ENCODE data around the gene NOD1. TPM values are rescaled to one million over a fixed set of nuclear protein-coding genes. Genes with fewer than 3 reads are reported as not detected.
"Not testable (repeated sequence)": the region's sequence is repeated elsewhere in the genome, so short reads cannot be mapped to it uniquely, and the experiment has no call there.

Gene NOD1
- total RNA-seq, 2 donors from 2014 or later: 3.6 to 4.6 TPM

DNA sequence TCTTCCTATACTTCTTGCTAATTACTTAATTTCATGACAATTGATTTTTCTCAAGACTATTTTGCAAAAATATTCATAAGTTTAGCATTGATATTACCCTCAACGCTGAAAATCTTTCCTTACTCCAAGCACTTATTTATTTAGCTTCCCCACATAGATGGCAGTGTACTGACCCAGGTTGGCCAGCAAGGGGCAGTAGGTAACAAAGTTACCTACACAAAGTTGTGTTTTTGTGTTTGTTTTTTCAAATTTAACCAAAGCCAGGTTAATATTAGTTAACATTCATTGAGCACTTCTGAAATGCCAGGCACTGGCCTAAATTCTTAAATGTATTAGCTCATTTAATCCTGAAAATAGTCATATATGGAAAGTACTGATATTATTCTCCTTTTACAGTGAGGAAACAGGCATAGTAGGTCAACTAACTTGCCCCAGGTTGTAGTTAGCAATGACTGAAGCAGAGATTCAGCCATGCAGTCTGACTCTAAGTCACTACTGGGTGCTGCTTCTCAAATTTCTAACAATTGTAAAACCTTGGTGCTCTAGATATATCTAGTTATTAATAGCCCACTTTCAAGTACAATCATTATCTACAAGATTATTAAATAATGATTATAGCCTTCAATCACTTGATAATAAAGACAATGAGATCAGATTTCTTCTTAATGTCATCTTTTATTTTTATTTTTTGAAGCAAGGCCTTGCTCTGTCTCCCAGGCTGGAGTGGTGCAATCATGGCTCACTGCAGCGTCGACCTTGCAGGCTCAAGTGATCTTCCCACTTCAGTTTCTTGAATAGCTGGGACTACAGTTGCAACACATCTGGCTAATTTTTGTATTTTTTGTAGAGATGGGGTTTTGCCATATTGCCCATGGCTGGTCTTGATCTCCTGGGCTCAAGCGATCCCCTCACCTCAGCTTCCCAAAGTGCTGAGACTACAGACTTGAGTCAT, 31.8 kb upstream of the NOD1 start:
- Histone ChIP-seq H3K4me3 (no peak overlapping the region), H3K36me3 (replicated peaks in 1 of 2; ENCODE audit: insufficient read depth in 1 of 2, low read depth in 2 of 2) (no peaks in the 10 kb centered on the region), H3K9me3 (no peaks in the 10 kb centered on the region), H3K27ac (peak overlapping the region in 2 of 4 donors; percentile 15 to 16), H3K27me3 (no peaks in the 10 kb centered on the region), H3K4me1 (peaks cover 18% of the 10 kb centered on the region)
- WGBS, 2 donors: 60 to 70% methylated on average over 4 of the region's 4 CpGs
- ATAC-seq (peak; percentile 81), DNase-seq (peak; percentile 26 to 52 (median 32))
- intact Hi-C loops (cut with DNase I): no loop called here
- TF ChIP-seq, protein P1, sequence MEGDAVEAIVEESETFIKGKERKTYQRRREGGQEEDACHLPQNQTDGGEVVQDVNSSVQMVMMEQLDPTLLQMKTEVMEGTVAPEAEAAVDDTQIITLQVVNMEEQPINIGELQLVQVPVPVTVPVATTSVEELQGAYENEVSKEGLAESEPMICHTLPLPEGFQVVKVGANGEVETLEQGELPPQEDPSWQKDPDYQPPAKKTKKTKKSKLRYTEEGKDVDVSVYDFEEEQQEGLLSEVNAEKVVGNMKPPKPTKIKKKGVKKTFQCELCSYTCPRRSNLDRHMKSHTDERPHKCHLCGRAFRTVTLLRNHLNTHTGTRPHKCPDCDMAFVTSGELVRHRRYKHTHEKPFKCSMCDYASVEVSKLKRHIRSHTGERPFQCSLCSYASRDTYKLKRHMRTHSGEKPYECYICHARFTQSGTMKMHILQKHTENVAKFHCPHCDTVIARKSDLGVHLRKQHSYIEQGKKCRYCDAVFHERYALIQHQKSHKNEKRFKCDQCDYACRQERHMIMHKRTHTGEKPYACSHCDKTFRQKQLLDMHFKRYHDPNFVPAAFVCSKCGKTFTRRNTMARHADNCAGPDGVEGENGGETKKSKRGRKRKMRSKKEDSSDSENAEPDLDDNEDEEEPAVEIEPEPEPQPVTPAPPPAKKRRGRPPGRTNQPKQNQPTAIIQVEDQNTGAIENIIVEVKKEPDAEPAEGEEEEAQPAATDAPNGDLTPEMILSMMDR (IDR thresholded peaks at IDR 0.05): peak; percentile 65 to 86 (median 71)
- TF ChIP-seq POLR2A (IDR thresholded peaks at IDR 0.05): no peak

DNA sequence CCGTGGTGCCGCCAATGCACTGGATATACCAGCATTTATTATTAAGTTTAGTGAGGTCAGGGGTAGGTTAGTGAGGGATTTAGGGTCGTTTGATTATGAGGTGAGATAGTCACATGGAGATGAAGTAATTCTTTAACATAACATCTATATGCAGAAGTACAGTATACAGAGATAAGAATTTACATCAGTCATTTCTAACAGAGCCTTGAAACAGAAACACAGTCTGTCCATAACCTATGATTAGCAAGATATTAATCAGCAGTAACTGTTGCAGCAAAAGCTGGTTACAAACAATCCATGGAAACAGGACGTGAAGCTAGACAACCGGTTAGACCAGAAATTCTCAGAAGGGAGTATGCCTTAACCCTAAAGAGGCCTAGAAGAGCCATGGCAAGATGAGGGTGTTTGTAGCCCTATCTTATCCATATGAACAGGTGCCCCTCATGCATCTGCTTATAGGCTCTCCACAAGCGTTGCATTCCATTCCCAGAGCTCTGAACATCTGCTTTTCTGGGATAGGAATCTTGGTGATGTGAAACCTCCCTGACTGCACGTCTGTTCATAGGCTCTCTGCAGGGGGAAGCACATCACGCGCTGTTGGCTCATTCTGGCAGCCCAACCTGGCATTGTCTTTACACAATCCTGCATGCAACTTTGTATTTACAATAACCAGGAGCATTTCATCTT, 30.7 kb upstream of the NOD1 start:
- H3K4me3 ChIP-seq; H3K27me3 ChIP-seq; ATAC-seq; H3K9me3 ChIP-seq; DNase-seq; intact Hi-C loops (cut with DNase I); H3K36me3 ChIP-seq (replicated peaks in 1 of 2; ENCODE audit: insufficient read depth in 1 of 2, low read depth in 2 of 2): not testable (repeated sequence)
- 28 to 31% methylated on average over 9 of the region's 9 CpGs for WGBS, 2 donors
- Histone ChIP-seq H3K27ac (peak overlapping the region in 3 of 4 donors; percentile 14 to 55 (median 15)), H3K4me1 (peaks cover 21% of the 10 kb centered on the region)

DNA sequence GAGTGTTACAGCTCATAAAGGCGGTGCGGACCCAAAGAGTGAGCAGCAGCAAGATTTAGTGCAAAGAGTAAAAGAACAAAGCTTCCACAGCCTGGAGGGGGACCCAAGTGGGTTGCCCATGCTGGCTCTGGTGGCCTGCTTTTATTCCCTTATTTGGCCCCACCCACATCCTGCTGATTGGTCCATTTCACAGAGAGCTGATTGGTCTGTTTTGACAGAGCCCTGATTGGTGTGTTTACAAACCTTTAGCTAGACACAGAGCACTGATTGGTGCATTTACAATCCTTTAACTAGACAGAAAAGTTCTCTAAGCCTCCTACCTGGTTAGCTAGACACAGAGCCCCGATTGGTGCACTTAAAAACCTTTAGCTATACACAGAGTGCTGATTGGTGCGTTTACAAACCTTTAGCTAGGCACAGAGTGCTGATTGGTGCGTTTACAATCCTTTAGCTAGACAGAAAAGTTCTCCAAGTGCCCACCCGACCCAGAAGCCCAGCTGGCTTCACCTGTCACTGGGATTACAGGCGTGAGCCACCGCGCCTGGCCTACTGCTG, 28.8 kb upstream of the NOD1 start:
- intact Hi-C loops (cut with DNase I); H3K27me3 ChIP-seq; H3K4me3 ChIP-seq; DNase-seq; H3K9me3 ChIP-seq; ATAC-seq; H3K36me3 ChIP-seq (replicated peaks in 1 of 2; ENCODE audit: insufficient read depth in 1 of 2, low read depth in 2 of 2); H3K27ac ChIP-seq: not testable (repeated sequence)
- 83 to 89% methylated on average over 8 to 9 of the region's 9 CpGs for WGBS, 2 donors
- peaks cover 32% of the 10 kb centered on the region for H3K4me1 ChIP-seq

DNA sequence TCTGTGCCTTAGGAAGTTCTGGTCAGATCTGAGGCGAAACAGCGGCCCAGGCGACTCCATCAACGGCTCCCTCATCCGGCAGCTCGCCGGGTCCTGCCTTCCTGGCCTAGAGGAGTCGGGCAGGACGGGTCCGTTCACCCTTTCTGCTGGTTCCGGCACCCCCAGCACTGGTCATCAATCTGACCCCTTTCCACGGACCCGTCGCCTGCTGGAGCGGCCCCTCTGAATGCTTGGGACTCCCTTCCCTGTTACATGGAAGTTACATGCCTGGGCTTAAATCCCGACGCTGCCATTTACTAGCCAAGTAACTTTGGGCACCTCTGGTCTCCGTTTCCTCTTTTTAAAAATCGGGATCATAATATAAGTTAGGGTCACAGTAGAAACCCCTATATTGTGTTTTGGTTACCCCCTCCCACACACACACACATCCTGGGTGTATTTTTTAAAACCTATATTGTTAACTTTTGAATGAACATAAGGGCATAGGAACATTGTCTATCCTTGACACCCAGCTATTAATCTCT, 26.7 kb upstream of the NOD1 start:
- intact Hi-C loops (cut with DNase I): no loop called here
- peak; percentile 33 for ATAC-seq
- WGBS, 2 donors: 3 to 8% methylated on average over 15 to 19 of the region's 19 CpGs
- peak overlapping the region; percentile 65 to 83 (median 78) for H3K27ac ChIP-seq
- no peak for TF ChIP-seq POLR2A (IDR thresholded peaks at IDR 0.05)
- TF ChIP-seq, protein P1 (IDR thresholded peaks at IDR 0.05): no peak
- H3K36me3 ChIP-seq (replicated peaks in 1 of 2; ENCODE audit: insufficient read depth in 1 of 2, low read depth in 2 of 2): no peaks in the 10 kb centered on the region
- H3K4me3 ChIP-seq: peak overlapping the region; percentile 21 to 75
- no peaks in the 10 kb centered on the region for H3K27me3 ChIP-seq
- no peaks in the 10 kb centered on the region for H3K9me3 ChIP-seq
- H3K4me1 ChIP-seq: peaks cover 39% of the 10 kb centered on the region
- DNase-seq: no peak

DNA sequence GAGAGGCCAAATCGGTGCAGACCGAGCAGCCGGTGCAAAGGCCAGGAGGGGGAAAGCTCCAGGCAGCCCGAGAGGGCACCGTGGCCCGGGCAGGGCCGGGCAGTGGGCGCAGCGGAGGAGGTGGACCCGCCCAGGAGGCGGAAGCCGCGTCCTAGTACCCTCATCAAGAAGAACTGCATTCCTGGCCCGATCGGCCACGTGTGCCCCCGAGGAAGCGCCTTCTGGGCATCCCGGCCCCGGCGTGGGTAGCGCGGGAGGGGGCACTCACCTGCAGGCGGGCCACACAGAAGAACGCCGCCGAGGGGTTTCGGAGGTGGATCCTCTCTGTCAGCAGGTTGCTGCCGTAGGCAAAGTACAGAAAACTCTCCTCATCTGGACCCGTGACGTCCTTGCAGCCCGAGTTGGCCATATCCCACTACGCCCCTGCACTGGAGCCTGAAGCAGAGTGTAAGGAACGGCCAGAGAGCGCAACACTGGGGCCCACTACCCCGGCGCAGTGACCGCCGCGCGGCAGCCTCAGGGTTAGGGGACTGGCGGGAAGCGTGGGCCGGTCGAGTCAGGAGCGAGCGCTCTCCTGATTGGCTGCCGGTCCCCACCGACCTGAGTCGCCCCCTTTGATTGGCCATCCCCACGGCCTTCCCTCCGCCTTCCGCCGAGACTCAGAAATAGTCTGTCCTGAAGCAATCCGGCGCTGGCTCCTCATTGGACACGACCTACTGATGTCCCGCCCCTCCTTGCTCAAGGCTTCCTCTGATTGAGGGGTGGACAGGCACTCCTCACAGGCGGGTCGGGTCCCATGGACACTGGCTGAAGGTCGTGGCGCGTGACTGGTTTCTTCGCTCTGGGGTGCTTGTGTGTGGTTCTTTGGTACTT, 26.0 kb upstream of the NOD1 start, which contains the start of gene GGCT:
GGCT (minus strand) TSS at position 529 of the 873 bp plus-strand sequence; CDS start at position 409, 120 bp downstream.
- peak; percentile 99 for ATAC-seq
- H3K4me1 ChIP-seq: peaks cover 32% of the 10 kb centered on the region
- no peaks in the 10 kb centered on the region for H3K27me3 ChIP-seq
- H3K36me3 ChIP-seq (replicated peaks in 1 of 2; ENCODE audit: insufficient read depth in 1 of 2, low read depth in 2 of 2): no peaks in the 10 kb centered on the region
- H3K9me3 ChIP-seq: no peaks in the 10 kb centered on the region
- DNase-seq: peak; percentile 99
- peak within 1 kb of the TSS; percentile 68 to 83 (median 78) for H3K27ac ChIP-seq
- H3K4me3 ChIP-seq: peak within 1 kb of the TSS; percentile 21 to 75
- peak; percentile 43 to 86 (median 82) for TF ChIP-seq POLR2A (IDR thresholded peaks at IDR 0.05)
- TF ChIP-seq, protein P1 (IDR thresholded peaks at IDR 0.05): peak in 2 of 7 experiments; percentile 1 to 5
- intact Hi-C loops (cut with DNase I): no loop called here
- 0 to 1% methylated on average over 24 to 64 of the region's 64 CpGs for WGBS, 2 donors
